H1 (cell line): ENCODE measurements around the gene ENO4. TPM values are rescaled to one million over a fixed set of nuclear protein-coding genes. Genes with fewer than 3 reads are reported as not detected.

Experiments
- CTCF ChIA-PET: fragments of 300-600 bp; sonication (Branson Sonifier 250); formaldehyde crosslinking; loops from one replicate; lab custom pipeline; 2021; ENCODE audit not compliant: partially characterized antibody; lab: Charles Lee
- POLR2A ChIA-PET: fragments of 300-600 bp; sonication (Branson Sonifier 250); formaldehyde crosslinking; loops from one replicate; lab custom pipeline; 2021; ENCODE audit warnings: inconsistent platforms; ENCODE audit not compliant: partially characterized antibody; lab: Charles Lee
- DNase-seq, 2 experiments: peaks; one replicate each; pipeline versions ENCODE4 v3.0.0 to v3.0.0-alpha.2; 2010 to 2022; ENCODE audit warnings: low spot score in 2 of 2, low read depth in 1 of 2, mixed read lengths in 1 of 2
- FAIRE-seq: peaks from 2 replicates; lab custom pipeline; 2011; peaks lifted over from hg19 to GRCh38; lab: Jason Lieb, UNC
- H2AFZ ChIP-seq: 2 replicates; pipeline ENCODE4 v1.8.1; 2012; ENCODE audit warnings: low read length, inconsistent platforms
- H2AK5ac ChIP-seq: 2 replicates; pipeline ENCODE4 v1.6.1; 2013; ENCODE audit warnings: low read depth, low read length
- H2BK120ac ChIP-seq: replicated peaks from 2 replicates; pipeline ENCODE3; 2013; ENCODE audit warnings: low read depth, low read length, inconsistent platforms
- H2BK12ac ChIP-seq: 2 replicates; pipeline ENCODE4 v1.6.1; 2013; ENCODE audit warnings: low read depth, low read length
- H2BK15ac ChIP-seq: 2 replicates; pipeline ENCODE4 v1.6.1; 2013; ENCODE audit warnings: low read length
- H2BK20ac ChIP-seq: 2 replicates; pipeline ENCODE4 v1.6.1; 2013; ENCODE audit warnings: low read length
- H2BK5ac ChIP-seq: 2 replicates; pipeline ENCODE4 v1.6.1; 2013; ENCODE audit warnings: low read depth, low read length
- H3K14ac ChIP-seq: 2 replicates; pipeline ENCODE4 v1.6.1; 2013; ENCODE audit warnings: inconsistent platforms; ENCODE audit not compliant: insufficient read length
- H3K18ac ChIP-seq: 2 replicates; pipeline ENCODE4 v1.6.1; 2013; ENCODE audit warnings: low read length; ENCODE audit errors: extremely low read depth
- H3K23ac ChIP-seq: 2 replicates; pipeline ENCODE4 v1.6.1; 2013; ENCODE audit warnings: inconsistent platforms; ENCODE audit not compliant: insufficient read length
- H3K23me2 ChIP-seq: 2 replicates; pipeline ENCODE4 v1.6.1; 2013; ENCODE audit warnings: low read depth, low read length
- H3K27ac ChIP-seq: 2 replicates; pipeline ENCODE4 v1.6.1; 2011; ENCODE audit warnings: low read depth, low read length, inconsistent platforms
- H3K27me3 ChIP-seq, 4 experiments: replicated peaks in 1 of 4; 1 replicate in 1 of 4; 2 replicates in 3 of 4; pipeline versions ENCODE4 v1.6.1 to v1.8.1; 2011 to 2013; ENCODE audit warnings: low read length in 3 of 4, mild to moderate bottlenecking in 3 of 4, inconsistent platforms in 2 of 4, mixed read lengths in 2 of 4, moderate library complexity in 1 of 4; ENCODE audit not compliant: control insufficient read depth in 3 of 4, insufficient read depth in 3 of 4; ENCODE audit errors: extremely low read depth in 1 of 4
- H3K36me3 ChIP-seq, 4 experiments: 2 replicates each; pipeline versions ENCODE4 v1.6.1 to v1.8.1; 2011 to 2013; ENCODE audit warnings: mild to moderate bottlenecking in 4 of 4, low read length in 3 of 4, moderate library complexity in 2 of 4, control low read depth in 1 of 4, inconsistent platforms in 1 of 4; ENCODE audit not compliant: insufficient read depth in 4 of 4, control insufficient read depth in 2 of 4
- H3K4ac ChIP-seq: replicated peaks from 2 replicates; pipeline ENCODE3; 2013; ENCODE audit warnings: low read length, low read depth, mixed read lengths, inconsistent platforms; ENCODE audit not compliant: insufficient read length
- H3K4me1 ChIP-seq, 4 experiments: replicated peaks in 1 of 4; 1 replicate in 1 of 4; 2 replicates in 3 of 4; pipeline versions ENCODE4 v1.6.1 to v1.8.1; 2011 to 2013; ENCODE audit warnings: low read length in 3 of 4, inconsistent platforms in 2 of 4, mixed read lengths in 1 of 4; ENCODE audit not compliant: insufficient read depth in 4 of 4, control insufficient read depth in 3 of 4
- H3K4me2 ChIP-seq, 2 experiments: 2 replicates each; pipeline versions ENCODE4 v1.6.1 to v1.8.1; 2011 to 2013; ENCODE audit warnings: low read depth in 2 of 2, low read length in 2 of 2, control low read depth in 1 of 2, inconsistent platforms in 1 of 2, mild to moderate bottlenecking in 1 of 2; ENCODE audit not compliant: insufficient read depth in 1 of 2
- H3K4me3 ChIP-seq, 4 experiments: fragments of 200-600, 300-600 bp in 1 of 4; sonication (generic), shearing (Covaris generic), sonication (Bioruptor Twin) in 1 of 4; 2 replicates each; pipeline versions ENCODE4 v1.5.1 to v1.8.1; 2011 to 2016; ENCODE audit warnings: low read length in 4 of 4, low read depth in 3 of 4, control low read depth in 2 of 4, inconsistent platforms in 2 of 4, mild to moderate bottlenecking in 2 of 4, mixed read lengths in 1 of 4, moderate library complexity in 1 of 4; ENCODE audit not compliant: insufficient read depth in 2 of 4; ENCODE audit errors: extremely low read depth in 1 of 4
- H3K56ac ChIP-seq: replicated peaks from 2 replicates; pipeline ENCODE3; 2013; ENCODE audit warnings: low read depth, mild to moderate bottlenecking, mixed read lengths, low read length, inconsistent platforms; ENCODE audit not compliant: insufficient read length
- H3K79me1 ChIP-seq: 2 replicates; pipeline ENCODE4 v1.6.1; 2013; ENCODE audit warnings: low read depth, low read length, control low read depth
- H3K79me2 ChIP-seq, 2 experiments: 2 replicates each; pipeline versions ENCODE4 v1.6.1 to v1.8.1; 2012 to 2013; ENCODE audit warnings: low read length in 2 of 2, mild to moderate bottlenecking in 2 of 2, inconsistent platforms in 1 of 2; ENCODE audit not compliant: insufficient read depth in 2 of 2, control insufficient read depth in 1 of 2
- H3K9ac ChIP-seq, 4 experiments: replicated peaks in 1 of 4; 1 replicate in 1 of 4; 2 replicates in 3 of 4; pipeline versions ENCODE4 v1.6.1 to v1.8.1; 2011 to 2013; ENCODE audit warnings: low read depth in 3 of 4, low read length in 3 of 4, control low read depth in 2 of 4, mild to moderate bottlenecking in 2 of 4, moderate library complexity in 2 of 4, inconsistent platforms in 1 of 4; ENCODE audit errors: extremely low read depth in 1 of 4
- H3K9me3 ChIP-seq, 2 experiments: 2 replicates each; pipeline versions ENCODE4 v1.6.1 to v1.8.1; 2012 to 2013; ENCODE audit warnings: mild to moderate bottlenecking in 2 of 2, moderate library complexity in 2 of 2, control low read depth in 1 of 2, inconsistent platforms in 1 of 2, low read depth in 1 of 2, low read length in 1 of 2, mixed read lengths in 1 of 2; ENCODE audit not compliant: insufficient read depth in 2 of 2
- H4K20me1 ChIP-seq, 2 experiments: replicated peaks in 1 of 2; 2 replicates each; pipeline versions ENCODE3 to v1.8.1; 2011 to 2013; ENCODE audit warnings: inconsistent platforms in 2 of 2, low read length in 2 of 2, mild to moderate bottlenecking in 1 of 2; ENCODE audit not compliant: insufficient read depth in 2 of 2, control insufficient read depth in 1 of 2
- H4K5ac ChIP-seq: 2 replicates; pipeline ENCODE4 v1.6.1; 2013; ENCODE audit warnings: low read length, low read depth, mixed read lengths, inconsistent platforms; ENCODE audit not compliant: insufficient read length
- H4K8ac ChIP-seq: 2 replicates; pipeline ENCODE4 v1.8.0; 2013; ENCODE audit warnings: mild to moderate bottlenecking, moderate library complexity, low read length, inconsistent platforms; ENCODE audit not compliant: insufficient read depth; ENCODE audit errors: extremely low read depth
- H4K91ac ChIP-seq: replicated peaks from 2 replicates; pipeline ENCODE3; 2013; ENCODE audit warnings: low read length, mixed read lengths, inconsistent platforms; ENCODE audit not compliant: insufficient read length
- WGBS, 2 experiments: shearing (Covaris generic) in 1 of 2; methylation state at CpG; one replicate each; pipeline versions ENCODE4 v1.1.6 to v1.1.7; 2013 to 2015; ENCODE audit warnings: low lambda C conversion rate in 2 of 2, mixed read lengths in 2 of 2, inconsistent platforms in 1 of 2, low coverage in 1 of 2, missing lambda C conversion rate in 1 of 2; ENCODE audit not compliant: insufficient replicate concordance in 2 of 2, insufficient coverage in 1 of 2, insufficient read length in 1 of 2; ENCODE audit errors: extremely low coverage in 1 of 2, missing lambda C conversion rate in 1 of 2; 5-methylcytosine and 5-hydroxymethylcytosine counted together
- polyA plus RNA-seq, 7 experiments: library from polyadenylated mRNA; depleted of rRNA in 3 of 7; stranded (reverse) in 5 of 7; unstranded in 2 of 7; fragments of >200 nt in 5 of 7; fragments of 200-250 nt in 2 of 7; gene quantifications; 1 replicate in 5 of 7; 2 replicates in 1 of 7; 4 replicates in 1 of 7; pipeline versions ENCODE4 v1.2.1 to v1.2.3, GENCODE V29; 2011 to 2013; ENCODE audit warnings: missing spikeins in 2 of 7, mixed read lengths in 2 of 7
- total RNA-seq: library from RNA; stranded (reverse); fragmentation: NEBNext Ultra II Directional; extraction: Animal tissue kit (Norgen Biotek cat#: 25700); gene quantifications from 2 replicates; pipeline ENCODE4 v1.2.1, GENCODE V29; 2021

ENO4 gene
- total and polyA plus RNA-seq, 2 of the 8 experiments (the other 6 are each of a cell fraction or from before 2014, with no cell fraction given): 0.77 TPM; not detected in 1

DNA sequence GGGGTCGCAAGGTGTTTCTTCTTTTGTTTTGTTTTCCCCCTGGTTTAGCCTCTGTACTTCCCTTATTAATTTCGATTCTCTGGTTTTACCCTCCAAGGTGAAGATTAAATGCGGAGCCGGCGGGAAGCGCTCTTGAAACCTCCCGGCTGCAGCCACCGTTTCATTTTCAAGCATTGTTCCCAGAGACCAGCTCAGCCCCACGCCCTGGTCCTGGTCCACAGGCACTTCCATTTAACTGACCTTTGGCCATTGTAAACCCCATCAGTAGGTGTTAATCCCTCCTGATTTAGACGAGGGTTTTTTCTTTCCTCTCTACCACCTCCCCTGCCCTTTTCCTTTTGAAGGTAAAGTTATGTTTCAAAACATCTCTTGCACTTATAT is 39.2 kb upstream of the ENO4 start:
- H3K9ac ChIP-seq: no peak overlapping the region
- no peak overlapping the region for H2BK120ac ChIP-seq
- H2BK20ac ChIP-seq: no peak overlapping the region
- DNase-seq: no peak
- H4K20me1 ChIP-seq: no peaks in the 10 kb centered on the region
- H3K4ac ChIP-seq: no peak overlapping the region
- H3K36me3 ChIP-seq: no peaks in the 10 kb centered on the region
- no peak overlapping the region for H2AFZ ChIP-seq
- H2BK12ac ChIP-seq: no peak overlapping the region
- no peaks in the 10 kb centered on the region for H3K23me2 ChIP-seq
- no peak overlapping the region for H3K23ac ChIP-seq
- FAIRE-seq: no peak
- H3K4me2 ChIP-seq: no peak overlapping the region
- H2AK5ac ChIP-seq: no peak overlapping the region
- H2BK5ac ChIP-seq: no peak overlapping the region
- no peak overlapping the region for H4K8ac ChIP-seq
- no peak overlapping the region for H3K27ac ChIP-seq
- H4K5ac ChIP-seq: no peak overlapping the region
- no peak overlapping the region for H2BK15ac ChIP-seq
- no peaks in the 10 kb centered on the region for H3K9me3 ChIP-seq
- POLR2A ChIA-PET: interaction anchor here (1.2 to 1.4 kb wide), 4 partner anchors 27 to 77 kb away, joined by 3 to 4 read pairs (median 3); partner anchors contain the start of gene ENO4
- CTCF ChIA-PET: interaction anchor here (0.7 to 28.3 kb wide), 22 partner anchors 10 to 359 kb away, joined by 3 to 531 read pairs (median 7); partner anchors contain the start of genes ENO4 and SHTN1
- H3K27me3 ChIP-seq: no peaks in the 10 kb centered on the region
- H3K18ac ChIP-seq: no peak overlapping the region
- no peak overlapping the region for H3K4me3 ChIP-seq
- H3K14ac ChIP-seq: no peak overlapping the region
- no peak overlapping the region for H3K56ac ChIP-seq
- H3K79me2 ChIP-seq: no peaks in the 10 kb centered on the region
- 86% methylated on average over 10 of the region's 10 CpGs; no CpG with 5 or more reads in 1 of the 2 experiments for WGBS, 2 experiments
- H3K79me1 ChIP-seq: no peaks in the 10 kb centered on the region
- H4K91ac ChIP-seq: no peak overlapping the region
- peaks cover 0 to 2% (median 0%) of the 10 kb centered on the region in 4 experiments; a peak in 2 of 7 replicates for H3K4me1 ChIP-seq
